ENCODE measurements around the gene IL1RAPL1.

IL1RAPL1 gene

DNA sequence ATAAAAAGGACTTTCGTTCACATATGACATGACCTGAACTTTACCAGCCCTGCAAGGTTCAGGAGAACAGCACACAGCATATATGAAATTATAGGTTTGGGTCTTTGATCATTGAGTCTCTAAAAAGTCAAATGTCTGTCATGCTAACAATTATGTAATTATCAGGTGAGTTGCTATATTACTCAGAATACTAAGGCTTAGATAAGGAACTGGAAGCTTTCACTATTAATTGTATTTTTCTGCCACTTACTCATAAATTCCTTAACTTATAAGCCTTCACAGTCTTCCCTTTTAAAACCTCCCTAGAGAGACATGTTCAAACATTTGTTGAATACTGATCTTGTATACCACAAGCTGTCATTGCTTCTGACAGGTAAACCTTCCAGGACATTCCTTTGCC, 1335.4 kb downstream of the IL1RAPL1 start:
- H3K4me2 ChIP-seq (ENCODE audit: low read depth, low read length, poor library complexity, severe bottlenecking): no peak overlapping the region
- H3K9me3 ChIP-seq (ENCODE audit: insufficient read depth, low read length): no peaks in the 10 kb centered on the region
- no peaks in the 10 kb centered on the region for H3K9me2 ChIP-seq (replicated peaks; ENCODE audit: insufficient read depth, low read length)
- no peaks in the 10 kb centered on the region for H3K79me2 ChIP-seq (ENCODE audit: insufficient read depth, low read length)
- no peak overlapping the region for H2AFZ ChIP-seq (ENCODE audit: low read depth, low read length, severe bottlenecking)
- H3F3A ChIP-seq (ENCODE audit: insufficient read depth): no peaks in the 10 kb centered on the region
- H3K36me3 ChIP-seq (ENCODE audit: low read length): no peaks in the 10 kb centered on the region
- H3K4me3 ChIP-seq (ENCODE audit: insufficient read depth, low read length, poor library complexity, severe bottlenecking): no peak overlapping the region
- H3K27me3 ChIP-seq (ENCODE audit: low read length): no peaks in the 10 kb centered on the region
- TF ChIP-seq, protein P1, sequence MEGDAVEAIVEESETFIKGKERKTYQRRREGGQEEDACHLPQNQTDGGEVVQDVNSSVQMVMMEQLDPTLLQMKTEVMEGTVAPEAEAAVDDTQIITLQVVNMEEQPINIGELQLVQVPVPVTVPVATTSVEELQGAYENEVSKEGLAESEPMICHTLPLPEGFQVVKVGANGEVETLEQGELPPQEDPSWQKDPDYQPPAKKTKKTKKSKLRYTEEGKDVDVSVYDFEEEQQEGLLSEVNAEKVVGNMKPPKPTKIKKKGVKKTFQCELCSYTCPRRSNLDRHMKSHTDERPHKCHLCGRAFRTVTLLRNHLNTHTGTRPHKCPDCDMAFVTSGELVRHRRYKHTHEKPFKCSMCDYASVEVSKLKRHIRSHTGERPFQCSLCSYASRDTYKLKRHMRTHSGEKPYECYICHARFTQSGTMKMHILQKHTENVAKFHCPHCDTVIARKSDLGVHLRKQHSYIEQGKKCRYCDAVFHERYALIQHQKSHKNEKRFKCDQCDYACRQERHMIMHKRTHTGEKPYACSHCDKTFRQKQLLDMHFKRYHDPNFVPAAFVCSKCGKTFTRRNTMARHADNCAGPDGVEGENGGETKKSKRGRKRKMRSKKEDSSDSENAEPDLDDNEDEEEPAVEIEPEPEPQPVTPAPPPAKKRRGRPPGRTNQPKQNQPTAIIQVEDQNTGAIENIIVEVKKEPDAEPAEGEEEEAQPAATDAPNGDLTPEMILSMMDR (IDR thresholded peaks at IDR 0.05; ENCODE audit: insufficient read depth, low read length, poor library complexity, severe bottlenecking): no peak
- no peak for TF ChIP-seq EZH2phosphoT487 (conservative IDR thresholded peaks at IDR 0.05; ENCODE audit: low read length)
- no peak overlapping the region for H3K9ac ChIP-seq (ENCODE audit: low read length)
- H4K20me1 ChIP-seq (ENCODE audit: low read depth, low read length): no peaks in the 10 kb centered on the region
- no peak overlapping the region for H3K27ac ChIP-seq (ENCODE audit: low read depth, low read length)

DNA sequence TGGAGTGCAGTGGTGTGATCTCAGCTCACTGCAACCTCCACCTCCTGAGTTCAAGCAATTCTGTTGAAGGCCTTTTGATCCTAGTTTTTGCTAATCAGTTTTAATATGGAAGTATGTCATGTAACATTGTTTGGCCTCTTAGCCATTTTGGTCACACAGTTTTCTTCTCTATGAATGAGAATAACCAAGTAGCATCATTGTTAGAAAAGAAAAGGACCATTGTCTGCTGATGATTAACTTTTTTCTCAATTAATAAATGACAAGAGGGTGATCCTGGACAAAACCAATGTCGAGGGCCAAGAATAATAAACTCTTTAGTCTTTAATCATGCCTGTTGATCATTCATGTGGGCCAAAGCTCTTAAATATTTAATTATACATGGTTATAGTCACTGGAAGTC, 1338.8 kb downstream of the IL1RAPL1 start:
- no peak overlapping the region for H3K4me2 ChIP-seq (ENCODE audit: low read depth, low read length, poor library complexity, severe bottlenecking)
- no peak overlapping the region for H3K9ac ChIP-seq (ENCODE audit: low read length)
- H3K9me3 ChIP-seq (ENCODE audit: insufficient read depth, low read length): no peaks in the 10 kb centered on the region
- no peak overlapping the region for H3K4me3 ChIP-seq (ENCODE audit: insufficient read depth, low read length, poor library complexity, severe bottlenecking)
- no peak for TF ChIP-seq EZH2phosphoT487 (conservative IDR thresholded peaks at IDR 0.05; ENCODE audit: low read length)
- TF ChIP-seq, protein P1 (IDR thresholded peaks at IDR 0.05; ENCODE audit: insufficient read depth, low read length, poor library complexity, severe bottlenecking): no peak
- H2AFZ ChIP-seq (ENCODE audit: low read depth, low read length, severe bottlenecking): no peak overlapping the region
- no peaks in the 10 kb centered on the region for H3F3A ChIP-seq (ENCODE audit: insufficient read depth)
- no peaks in the 10 kb centered on the region for H4K20me1 ChIP-seq (ENCODE audit: low read depth, low read length)
- H3K27ac ChIP-seq (ENCODE audit: low read depth, low read length): no peak overlapping the region
- H3K27me3 ChIP-seq (ENCODE audit: low read length): no peaks in the 10 kb centered on the region
- H3K79me2 ChIP-seq (ENCODE audit: insufficient read depth, low read length): no peaks in the 10 kb centered on the region
- no peaks in the 10 kb centered on the region for H3K9me2 ChIP-seq (replicated peaks; ENCODE audit: insufficient read depth, low read length)
- H3K36me3 ChIP-seq (ENCODE audit: low read length): no peaks in the 10 kb centered on the region

DNA sequence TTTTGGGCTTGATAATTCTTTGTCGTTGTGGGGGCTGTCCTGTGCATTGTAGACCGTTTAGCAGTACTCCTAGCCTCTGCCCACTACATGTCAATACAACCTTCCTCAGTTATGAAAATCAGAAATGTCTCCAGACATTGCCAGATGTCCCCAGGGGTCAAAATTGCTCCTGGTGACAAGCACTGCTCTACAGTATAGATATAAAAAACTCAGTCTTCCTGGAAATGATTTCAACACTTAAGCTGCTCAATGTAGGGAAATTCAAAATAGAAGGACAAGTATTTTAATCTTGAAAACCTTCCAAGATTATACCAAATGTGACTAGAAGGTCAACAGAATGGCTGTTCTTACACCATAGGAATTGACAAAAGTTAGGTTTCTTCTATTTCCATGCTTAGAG, 1339.4 kb downstream of the IL1RAPL1 start:
- H3K9me2 ChIP-seq (replicated peaks; ENCODE audit: insufficient read depth, low read length): no peaks in the 10 kb centered on the region
- H2AFZ ChIP-seq (ENCODE audit: low read depth, low read length, severe bottlenecking): no peak overlapping the region
- H3K36me3 ChIP-seq (ENCODE audit: low read length): no peaks in the 10 kb centered on the region
- no peaks in the 10 kb centered on the region for H3K79me2 ChIP-seq (ENCODE audit: insufficient read depth, low read length)
- H4K20me1 ChIP-seq (ENCODE audit: low read depth, low read length): no peaks in the 10 kb centered on the region
- no peaks in the 10 kb centered on the region for H3F3A ChIP-seq (ENCODE audit: insufficient read depth)
- H3K27ac ChIP-seq (ENCODE audit: low read depth, low read length): no peak overlapping the region
- H3K9me3 ChIP-seq (ENCODE audit: insufficient read depth, low read length): no peaks in the 10 kb centered on the region
- no peak overlapping the region for H3K9ac ChIP-seq (ENCODE audit: low read length)
- no peak overlapping the region for H3K4me3 ChIP-seq (ENCODE audit: insufficient read depth, low read length, poor library complexity, severe bottlenecking)
- no peak overlapping the region for H3K4me2 ChIP-seq (ENCODE audit: low read depth, low read length, poor library complexity, severe bottlenecking)
- TF ChIP-seq, protein P1 (IDR thresholded peaks at IDR 0.05; ENCODE audit: insufficient read depth, low read length, poor library complexity, severe bottlenecking): no peak
- no peak for TF ChIP-seq EZH2phosphoT487 (conservative IDR thresholded peaks at IDR 0.05; ENCODE audit: low read length)
- H3K27me3 ChIP-seq (ENCODE audit: low read length): no peaks in the 10 kb centered on the region
